ENCODE data around the gene BFSP2. TPM values are rescaled to one million over a fixed set of nuclear protein-coding genes. Genes with fewer than 3 reads are reported as not detected.

Gene BFSP2
- total RNA-seq, 1 donor from 2014 or later: 1.3 TPM

GRCh38 chr3:133375403-133375745 lies 24.5 kb upstream of the BFSP2 start:
- no peaks in the 10 kb centered on the region for H3K9me3 Mint-ChIP-seq
- no peak overlapping the region for H3K4me3 Mint-ChIP-seq
- no peak overlapping the region for H3K27ac Mint-ChIP-seq
- DNase-seq (no peak), ATAC-seq (ENCODE audit: low read depth) (no peak)
- no peak for TF ChIP-seq CTCF (IDR thresholded peaks at IDR 0.05)
- H3K36me3 Mint-ChIP-seq (ENCODE audit: low read depth): no peaks in the 10 kb centered on the region
- peaks cover 2% of the 10 kb centered on the region for H3K27me3 Mint-ChIP-seq
- ChIA-PET POLR2A (no interaction called here), CTCF (no interaction called here)
- intact Hi-C loops (cut with micrococcal nuclease): no loop called here
- H3K4me1 Mint-ChIP-seq: no peaks in the 10 kb centered on the region

GRCh38 chr3:133376810-133377209 lies 23.0 kb upstream of the BFSP2 start:
- CTCF ChIA-PET: interaction anchor here (1.0 kb wide), 1 partner anchor 650 kb away, joined by 5 read pairs; no protein-coding TSS in a partner anchor
- H3K27me3 Mint-ChIP-seq: peaks cover 2% of the 10 kb centered on the region
- POLR2A ChIA-PET: no interaction called here
- no peak for TF ChIP-seq CTCF (IDR thresholded peaks at IDR 0.05)
- no peaks in the 10 kb centered on the region for H3K36me3 Mint-ChIP-seq (ENCODE audit: low read depth)
- no peak overlapping the region for H3K27ac Mint-ChIP-seq
- intact Hi-C loops (cut with micrococcal nuclease): no loop called here
- H3K4me3 Mint-ChIP-seq: no peak overlapping the region
- DNase-seq: no peak
- ATAC-seq (ENCODE audit: low read depth): no peak
- no peaks in the 10 kb centered on the region for H3K4me1 Mint-ChIP-seq
- no peaks in the 10 kb centered on the region for H3K9me3 Mint-ChIP-seq

GRCh38 chr3:133377396-133377795 lies 22.5 kb upstream of the BFSP2 start:
- ATAC-seq (ENCODE audit: low read depth) (no peak), DNase-seq (no peak)
- TF ChIP-seq CTCF (IDR thresholded peaks at IDR 0.05): no peak
- H3K9me3 Mint-ChIP-seq: no peaks in the 10 kb centered on the region
- H3K27me3 Mint-ChIP-seq: peaks cover 5% of the 10 kb centered on the region
- ChIA-PET POLR2A (no interaction called here), CTCF (interaction anchor here (1.0 kb wide), 1 partner anchor 651 kb away, joined by 5 read pairs; no protein-coding TSS in a partner anchor)
- no peak overlapping the region for H3K27ac Mint-ChIP-seq
- no peak overlapping the region for H3K4me3 Mint-ChIP-seq
- H3K36me3 Mint-ChIP-seq (ENCODE audit: low read depth): no peaks in the 10 kb centered on the region
- intact Hi-C loops (cut with micrococcal nuclease): no loop called here
- no peaks in the 10 kb centered on the region for H3K4me1 Mint-ChIP-seq

GRCh38 chr3:133379926-133380325 lies 19.9 kb upstream of the BFSP2 start:
- POLR2A ChIA-PET: no interaction called here
- intact Hi-C loops (cut with micrococcal nuclease): loop anchor here (10.0 kb wide), 1 partner anchor 335 kb away; no protein-coding TSS in a partner anchor
- Mint-ChIP-seq H3K27me3 (peaks cover 8% of the 10 kb centered on the region), H3K4me1 (no peaks in the 10 kb centered on the region), H3K27ac (no peak overlapping the region), H3K36me3 (ENCODE audit: low read depth) (no peaks in the 10 kb centered on the region), H3K4me3 (no peak overlapping the region), H3K9me3 (no peaks in the 10 kb centered on the region)
- ATAC-seq (ENCODE audit: low read depth) (no peak), DNase-seq (no peak)
- no peak for TF ChIP-seq CTCF (IDR thresholded peaks at IDR 0.05)
- CTCF ChIA-PET: no interaction called here

GRCh38 chr3:133380481-133381225 lies 19.2 kb upstream of the BFSP2 start:
- ATAC-seq (ENCODE audit: low read depth) (no peak), DNase-seq (no peak)
- CTCF ChIA-PET: no interaction called here
- POLR2A ChIA-PET: no interaction called here
- Mint-ChIP-seq H3K27me3 (peaks cover 10% of the 10 kb centered on the region), H3K4me1 (no peaks in the 10 kb centered on the region), H3K36me3 (ENCODE audit: low read depth) (no peaks in the 10 kb centered on the region), H3K27ac (no peak overlapping the region), H3K4me3 (no peak overlapping the region), H3K9me3 (no peaks in the 10 kb centered on the region)
- TF ChIP-seq CTCF (IDR thresholded peaks at IDR 0.05): no peak
- intact Hi-C loops (cut with micrococcal nuclease): loop anchor here (10.0 kb wide), 1 partner anchor 336 kb away; no protein-coding TSS in a partner anchor
